HS-5 (cell line): ENCODE results near the gene ICA1.

Source experiments
- DNase-seq: peaks from one replicate; pipeline ENCODE4 v3.0.0-alpha.2; 2012; ENCODE audit warnings: low read depth

Gene ICA1

DNA sequence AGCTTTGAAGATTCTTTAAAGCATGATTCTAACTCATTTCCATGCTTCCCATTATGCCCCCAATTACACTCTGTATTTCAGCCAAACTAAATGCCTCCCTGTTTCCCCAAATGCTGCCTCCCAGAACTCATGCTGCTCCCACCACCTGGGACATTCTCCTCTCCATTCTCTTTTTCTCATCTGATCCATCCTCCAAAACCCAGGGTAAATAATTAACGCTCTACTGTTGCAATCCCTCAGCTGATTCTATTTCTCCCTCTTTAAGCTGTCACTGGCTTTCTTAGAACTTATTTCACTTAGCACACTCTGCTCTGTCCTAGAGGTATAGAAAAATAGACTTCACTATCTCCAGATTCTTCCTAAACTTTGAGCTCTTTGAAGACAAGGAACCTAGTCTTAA, 104.7 kb downstream of the ICA1 start:
- no peak for DNase-seq

DNA sequence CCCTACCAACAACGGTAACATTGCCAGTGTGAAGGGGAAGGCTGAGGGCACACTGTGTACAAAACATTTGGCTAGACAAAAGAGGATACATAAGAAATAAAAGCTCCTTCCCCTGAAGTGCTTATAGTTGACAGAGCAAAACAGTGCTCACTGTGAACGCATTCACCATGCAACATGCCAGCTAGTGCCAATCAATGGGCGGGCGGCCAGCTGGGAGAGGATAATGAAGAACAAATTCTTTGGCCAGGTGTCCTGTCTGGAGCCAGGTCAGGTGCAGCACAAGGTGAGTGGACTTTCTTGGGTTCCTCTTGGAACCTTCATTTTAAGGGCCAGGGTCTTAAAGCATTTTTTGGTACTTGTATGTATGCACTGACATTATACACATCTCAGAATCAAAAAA, 106.1 kb downstream of the ICA1 start:
- DNase-seq, result no peak

GRCh38 chr7:8154272-8154671, 107.7 kb downstream of the ICA1 start:
- no peak for DNase-seq

DNA sequence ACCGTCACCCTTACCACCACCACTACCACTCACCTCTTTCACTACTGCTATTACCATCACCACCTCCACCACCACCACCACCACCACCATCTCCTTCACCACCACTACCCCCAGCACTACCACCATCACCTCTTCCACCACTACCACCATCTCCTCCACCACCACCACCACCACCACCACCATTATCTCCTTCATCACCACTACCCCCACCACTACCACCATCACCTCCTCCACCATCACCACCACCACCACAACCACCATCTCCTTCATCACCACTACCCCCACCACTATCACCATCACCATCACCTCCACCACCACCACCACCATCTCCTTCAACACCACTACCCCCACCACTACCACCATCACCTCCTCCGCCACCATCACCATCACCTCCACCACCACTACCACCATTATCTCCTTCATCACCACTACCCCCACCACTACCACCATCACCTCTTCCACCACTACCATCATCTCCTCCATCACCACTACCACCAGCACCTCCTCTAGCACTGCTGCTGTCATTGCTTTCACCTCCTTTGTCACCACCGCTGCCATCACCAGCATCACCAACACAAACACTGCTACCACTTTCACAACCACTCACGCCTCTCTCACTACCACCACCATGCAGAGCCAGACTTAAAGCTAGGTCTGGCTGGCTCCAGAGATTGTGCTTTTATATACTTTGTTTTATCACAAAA, 109.3 kb downstream of the ICA1 start:
- no peak for DNase-seq

GRCh38 chr7:8151161-8151725, 110.7 kb downstream of the ICA1 start:
- no peak for DNase-seq

DNA sequence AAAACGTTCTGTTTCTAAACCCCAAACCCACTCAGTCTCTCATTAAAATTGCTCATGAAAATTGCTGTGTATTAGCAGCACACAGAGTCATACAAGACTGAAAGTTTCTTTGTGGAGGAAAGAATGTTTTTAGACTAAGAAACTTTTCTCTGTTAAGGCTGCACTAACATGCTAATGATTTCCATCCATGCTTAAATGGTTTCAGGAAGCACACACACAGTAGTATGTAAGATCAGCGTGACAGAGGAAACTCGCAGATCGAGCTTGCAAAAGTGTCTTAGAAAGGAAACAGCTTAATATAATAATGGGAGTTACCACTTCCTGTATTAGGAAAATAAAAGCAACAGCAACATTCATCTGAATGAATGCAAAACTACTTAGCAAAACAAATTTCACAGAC, 112.7 kb downstream of the ICA1 start:
- DNase-seq, result no peak

GRCh38 chr7:8147760-8148463, 114.1 kb downstream of the ICA1 start:
- no peak for DNase-seq

DNA sequence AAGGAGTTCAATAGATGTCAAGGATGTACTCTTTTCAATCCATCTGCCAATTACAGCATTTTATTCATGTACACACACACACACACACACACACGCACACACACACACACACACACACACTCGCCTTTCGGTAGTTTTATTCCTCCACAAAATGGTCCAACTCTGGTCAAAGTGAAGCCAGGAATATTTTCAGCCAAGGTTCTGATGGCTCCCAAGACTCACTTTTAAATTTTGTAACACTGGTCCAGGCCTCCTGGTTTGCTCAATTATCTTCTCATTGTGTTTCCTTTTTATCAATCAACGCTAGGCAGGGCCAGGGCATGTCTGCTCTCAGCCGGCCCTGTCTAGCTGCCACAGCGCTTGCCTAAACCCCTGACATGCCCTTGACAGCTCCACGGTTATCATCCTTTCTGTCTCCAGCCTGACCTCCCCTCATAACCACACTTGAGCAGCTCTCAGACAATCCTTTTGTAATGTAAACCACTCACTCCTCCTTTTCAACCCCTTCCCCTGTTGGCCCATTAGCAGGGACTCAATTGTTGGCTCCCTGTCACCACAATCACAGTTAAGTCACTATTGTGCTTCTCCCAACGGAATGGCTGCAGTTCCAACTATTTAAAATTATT, 115.1 kb downstream of the ICA1 start:
- DNase-seq, result no peak

- no peak for DNase-seq
Measured at GRCh38 chr7:8146106-8146787, 115.7 kb downstream of the ICA1 start.

- DNase-seq, result no peak
Measured at GRCh38 chr7:8144856-8145255, 117.1 kb downstream of the ICA1 start.

- no peak for DNase-seq
Measured at GRCh38 chr7:8143151-8143874, 118.7 kb downstream of the ICA1 start.

DNA sequence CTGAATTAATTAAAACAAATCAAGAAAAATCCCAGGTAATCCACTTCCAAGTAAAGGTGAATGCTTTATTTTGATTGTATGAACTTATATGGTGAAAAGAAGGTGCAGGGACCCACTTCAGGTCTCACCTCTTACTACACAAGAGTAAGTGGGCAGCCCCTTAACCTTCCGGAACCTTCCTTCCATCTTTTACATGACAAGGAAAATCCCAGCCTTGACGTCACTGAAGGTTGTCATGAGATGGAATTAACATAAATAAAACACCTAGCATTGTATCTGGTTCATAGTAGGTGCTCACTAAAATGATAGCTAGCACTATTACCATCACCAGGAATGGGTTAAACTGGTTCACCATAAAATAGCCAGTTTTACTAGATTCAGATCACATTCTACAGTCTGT, 119.5 kb downstream of the ICA1 start:
- no peak for DNase-seq

- no peak for DNase-seq
Measured at GRCh38 chr7:8141070-8141469, 120.9 kb downstream of the ICA1 start.

- DNase-seq, result no peak
Measured at GRCh38 chr7:8136051-8136730, 125.8 kb downstream of the ICA1 start.

DNA sequence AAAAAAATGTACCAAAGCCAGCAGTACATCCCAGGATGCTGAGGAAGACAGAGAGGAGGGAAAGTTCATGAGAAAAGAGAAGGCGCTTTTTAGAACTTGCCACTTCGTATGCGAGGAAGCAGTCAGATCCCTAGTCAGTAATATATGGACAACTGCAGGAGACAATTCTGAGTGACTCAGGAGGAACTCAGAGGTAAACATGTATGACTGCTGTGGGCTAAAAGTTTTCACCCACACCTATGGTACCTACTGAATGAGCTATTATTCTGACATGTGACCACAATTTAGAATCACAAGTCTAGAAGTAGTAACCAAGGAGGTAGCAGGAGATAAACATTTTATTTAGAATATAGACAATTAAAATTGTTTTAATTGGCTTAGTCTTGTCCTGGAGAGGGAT, 126.5 kb downstream of the ICA1 start:
- DNase-seq, result no peak

DNA sequence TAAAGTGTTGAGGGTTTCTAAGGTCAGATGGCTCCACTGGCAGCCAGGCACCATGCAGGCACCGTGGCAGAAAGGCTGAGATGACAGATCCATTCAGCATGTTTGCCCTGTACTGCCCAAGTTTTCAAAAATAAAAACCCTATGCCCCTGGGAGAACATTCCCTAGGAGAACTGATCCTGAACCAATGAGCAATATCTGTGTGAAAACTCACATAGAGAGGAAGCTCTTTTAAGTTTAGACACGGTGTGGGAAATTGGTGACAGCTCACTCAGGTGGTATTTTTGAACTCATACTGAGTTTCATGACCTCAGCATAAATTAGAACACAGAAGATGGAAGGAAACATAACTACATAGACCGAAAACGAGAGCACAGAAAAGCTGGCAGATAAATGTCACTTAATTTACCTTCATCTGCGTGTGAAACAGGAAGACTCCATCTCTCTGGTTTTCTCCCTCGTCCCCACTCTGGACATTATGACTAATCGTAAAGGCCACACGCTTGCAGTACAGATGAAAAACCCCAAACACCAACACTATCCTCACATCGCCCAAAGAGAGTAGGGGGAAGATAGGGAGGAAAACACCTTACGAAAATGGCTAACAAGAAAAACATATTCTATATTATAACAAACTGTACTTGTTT, 127.8 kb downstream of the ICA1 start:
- no peak for DNase-seq

- no peak for DNase-seq
Measured at GRCh38 chr7:8133188-8133848, 128.6 kb downstream of the ICA1 start.

- DNase-seq, result no peak
Measured at GRCh38 chr7:8131694-8132605, 130.0 kb downstream of the ICA1 start.

DNA sequence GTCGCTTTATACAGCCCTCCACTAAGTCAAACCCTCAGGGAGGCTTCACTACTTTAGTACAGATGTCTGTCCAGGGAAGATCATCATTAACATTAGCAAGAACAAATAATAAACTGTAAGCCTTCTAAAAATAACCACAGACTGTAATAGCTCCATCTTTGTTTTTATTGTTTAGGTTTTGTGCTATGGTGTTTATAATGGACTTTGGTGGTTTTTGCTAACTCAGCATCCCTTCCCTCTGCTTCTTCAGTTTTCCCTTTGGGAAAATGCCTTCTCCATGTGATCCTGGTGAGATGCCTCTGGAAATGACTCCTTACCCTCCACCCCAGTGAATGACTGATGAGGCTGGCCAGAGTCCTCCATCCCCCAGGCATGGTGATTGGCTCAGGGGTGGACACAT, 131.3 kb downstream of the ICA1 start:
- DNase-seq, result no peak
